ENCODE results near the gene ESR1.

DNA sequence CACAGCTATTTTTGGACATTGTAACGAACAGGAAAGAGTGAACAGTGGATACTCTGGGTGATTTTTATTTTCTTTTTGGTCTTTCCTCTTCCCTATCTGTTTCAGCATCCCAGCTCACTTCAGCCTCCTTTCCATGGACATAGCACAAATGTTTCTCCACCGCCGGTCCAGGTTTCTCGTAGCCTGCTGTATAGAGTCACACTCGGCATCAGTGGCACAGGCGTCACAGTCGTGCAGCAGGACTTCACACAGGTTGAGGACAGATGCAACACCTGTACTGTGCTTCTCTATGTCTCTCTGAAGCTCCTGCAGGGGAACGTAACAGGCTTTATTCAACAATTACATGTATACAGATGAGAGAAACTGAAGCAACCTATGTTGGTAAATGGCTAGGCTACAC lies 348.3 kb downstream of the ESR1 start:
- TF ChIP-seq, protein P1, sequence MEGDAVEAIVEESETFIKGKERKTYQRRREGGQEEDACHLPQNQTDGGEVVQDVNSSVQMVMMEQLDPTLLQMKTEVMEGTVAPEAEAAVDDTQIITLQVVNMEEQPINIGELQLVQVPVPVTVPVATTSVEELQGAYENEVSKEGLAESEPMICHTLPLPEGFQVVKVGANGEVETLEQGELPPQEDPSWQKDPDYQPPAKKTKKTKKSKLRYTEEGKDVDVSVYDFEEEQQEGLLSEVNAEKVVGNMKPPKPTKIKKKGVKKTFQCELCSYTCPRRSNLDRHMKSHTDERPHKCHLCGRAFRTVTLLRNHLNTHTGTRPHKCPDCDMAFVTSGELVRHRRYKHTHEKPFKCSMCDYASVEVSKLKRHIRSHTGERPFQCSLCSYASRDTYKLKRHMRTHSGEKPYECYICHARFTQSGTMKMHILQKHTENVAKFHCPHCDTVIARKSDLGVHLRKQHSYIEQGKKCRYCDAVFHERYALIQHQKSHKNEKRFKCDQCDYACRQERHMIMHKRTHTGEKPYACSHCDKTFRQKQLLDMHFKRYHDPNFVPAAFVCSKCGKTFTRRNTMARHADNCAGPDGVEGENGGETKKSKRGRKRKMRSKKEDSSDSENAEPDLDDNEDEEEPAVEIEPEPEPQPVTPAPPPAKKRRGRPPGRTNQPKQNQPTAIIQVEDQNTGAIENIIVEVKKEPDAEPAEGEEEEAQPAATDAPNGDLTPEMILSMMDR (IDR thresholded peaks at IDR 0.05), result no peak
- no peak for TF ChIP-seq EP300 (IDR thresholded peaks at IDR 0.05)
- no peak for TF ChIP-seq POLR2A (IDR thresholded peaks at IDR 0.05)

Measured in suprapubic skin (tissue), 3 donors.